SU-DHL-6 (cell line): ENCODE data around the gene IGFL2.

Experiments
- CTCF ChIP-seq: fragments of 200-600 bp; sonication (generic); IDR thresholded peaks from one replicate; pipeline ENCODE4 v1.5.1; 2017; ENCODE audit warnings: antibody characterized with exemption, mild to moderate bottlenecking, low read length, moderate library complexity; ENCODE audit not compliant: insufficient read depth, poor library complexity, severe bottlenecking
- EZH2phosphoT487 ChIP-seq: fragments of 200-600 bp; sonication (generic), shearing (Covaris generic); conservative IDR thresholded peaks from 2 replicates; pipeline ENCODE4 v1.6.1; 2018; ENCODE audit warnings: mild to moderate bottlenecking, antibody characterized with exemption, low read length, moderate library complexity, mixed read lengths

GRCh38 chr19:46181388-46181779 is 33.3 kb downstream of the IGFL2 start:
- TF ChIP-seq CTCF (no peak), EZH2phosphoT487 (no peak)
